Activated naive CD4-positive, alpha-beta T cell treated with anti-CD3 and anti-CD28 coated beads, Interleukin-2, amount 10 ng/mL, durations not matched to agents 7 days and 5 days (primary cell): ENCODE results near the gene PUM1.
"Not testable (repeated sequence)": the region's sequence is repeated elsewhere in the genome, so short reads cannot be mapped to it uniquely, and the experiment has no call there.

ENCODE experiments used
- CTCF ChIA-PET: fragments of 350-600 bp; sonication (Branson Sonifier 250); formaldehyde crosslinking; loops from one replicate; lab custom pipeline; 2021; ENCODE audit warnings: antibody characterized with exemption; lab: Charles Lee
- DNase-seq: peaks from one replicate; pipeline ENCODE4 v3.0.0-alpha.2; 2020
- H3K27ac Mint-ChIP-seq: one replicate; pipeline ENCODE4 v1.8.0; 2021; ENCODE audit warnings: mild to moderate bottlenecking, moderate library complexity, mixed read lengths
- H3K27me3 Mint-ChIP-seq: one replicate; pipeline ENCODE4 v1.8.0; 2021; ENCODE audit warnings: mild to moderate bottlenecking, mixed read lengths
- H3K36me3 Mint-ChIP-seq: one replicate; pipeline ENCODE4 v1.8.0; 2021; ENCODE audit warnings: mixed read lengths
- H3K4me1 Mint-ChIP-seq: one replicate; pipeline ENCODE4 v1.8.0; 2021; ENCODE audit warnings: mixed read lengths
- H3K4me3 Mint-ChIP-seq: one replicate; pipeline ENCODE4 v1.8.0; 2021; ENCODE audit warnings: mild to moderate bottlenecking, moderate library complexity, mixed read lengths
- H3K9me3 Mint-ChIP-seq: one replicate; pipeline ENCODE4 v1.8.0; 2021; ENCODE audit warnings: mixed read lengths

Gene PUM1

DNA sequence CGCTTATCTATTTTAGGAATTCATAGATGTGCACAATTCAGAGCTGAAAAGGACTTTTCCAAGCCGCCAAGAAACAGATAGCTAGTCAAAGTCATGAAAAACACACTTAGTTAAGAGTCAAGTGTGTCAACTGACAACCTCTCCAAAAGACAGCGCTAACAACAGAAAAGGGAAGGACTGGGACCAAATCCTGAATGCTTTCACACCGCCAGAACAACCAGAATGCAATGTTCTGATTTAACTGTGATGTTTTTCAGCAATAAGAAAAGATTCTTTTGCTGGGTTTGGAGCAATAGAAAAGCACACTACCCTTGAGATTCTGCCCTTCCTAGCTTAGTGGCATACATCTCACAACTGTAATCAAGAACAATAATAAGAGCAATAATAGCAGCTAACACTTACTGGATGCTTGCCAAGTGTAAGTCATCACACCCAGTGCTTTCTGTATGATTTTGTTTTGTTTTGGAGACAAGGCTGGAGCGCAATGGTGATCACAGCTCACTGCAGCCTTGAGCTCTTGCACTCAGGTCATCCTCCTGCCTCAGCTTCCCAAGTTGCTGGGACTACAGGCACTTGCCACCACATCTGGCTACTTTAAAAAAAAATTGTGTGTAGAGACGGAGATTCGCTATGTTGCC is 123.1 kb downstream of the PUM1 start:
- H3K27ac Mint-ChIP-seq, result no peak overlapping the region
- H3K4me1 Mint-ChIP-seq, result no peaks in the 10 kb centered on the region
- H3K36me3 Mint-ChIP-seq, result peaks cover 53% of the 10 kb centered on the region
- H3K27me3 Mint-ChIP-seq, result no peaks in the 10 kb centered on the region
- no peaks in the 10 kb centered on the region for H3K9me3 Mint-ChIP-seq
- DNase-seq, result no peak
- no peak overlapping the region for H3K4me3 Mint-ChIP-seq
- CTCF ChIA-PET, result interaction anchor here (0.9 to 1.3 kb wide), 2 partner anchors 141 to 220 kb away, joined by 3 to 5 read pairs; no protein-coding TSS in a partner anchor

DNA sequence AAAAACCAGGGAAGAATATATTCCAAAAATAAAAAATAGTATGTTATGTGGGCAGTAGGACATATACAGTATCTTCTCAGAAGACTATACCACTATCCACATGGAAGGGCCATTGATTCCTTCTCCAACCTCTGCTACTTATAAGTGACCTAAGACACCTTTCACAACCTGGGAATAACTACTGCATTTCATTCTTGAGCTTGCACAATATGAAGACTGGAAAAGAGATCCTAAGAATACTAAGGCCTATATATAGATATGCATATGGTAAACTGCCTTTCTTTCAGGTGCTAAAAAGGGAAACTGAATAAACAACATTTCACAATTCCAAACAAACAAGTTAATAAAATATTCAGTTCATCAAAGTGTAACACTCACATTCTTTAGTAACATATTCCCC is 125.0 kb downstream of the PUM1 start:
- Mint-ChIP-seq H3K36me3 (peaks cover 60% of the 10 kb centered on the region), H3K27ac (no peak overlapping the region), H3K4me1 (no peaks in the 10 kb centered on the region), H3K4me3 (no peak overlapping the region), H3K9me3 (no peaks in the 10 kb centered on the region), H3K27me3 (no peaks in the 10 kb centered on the region)
- CTCF ChIA-PET, result no interaction called here
- DNase-seq, result no peak

DNA sequence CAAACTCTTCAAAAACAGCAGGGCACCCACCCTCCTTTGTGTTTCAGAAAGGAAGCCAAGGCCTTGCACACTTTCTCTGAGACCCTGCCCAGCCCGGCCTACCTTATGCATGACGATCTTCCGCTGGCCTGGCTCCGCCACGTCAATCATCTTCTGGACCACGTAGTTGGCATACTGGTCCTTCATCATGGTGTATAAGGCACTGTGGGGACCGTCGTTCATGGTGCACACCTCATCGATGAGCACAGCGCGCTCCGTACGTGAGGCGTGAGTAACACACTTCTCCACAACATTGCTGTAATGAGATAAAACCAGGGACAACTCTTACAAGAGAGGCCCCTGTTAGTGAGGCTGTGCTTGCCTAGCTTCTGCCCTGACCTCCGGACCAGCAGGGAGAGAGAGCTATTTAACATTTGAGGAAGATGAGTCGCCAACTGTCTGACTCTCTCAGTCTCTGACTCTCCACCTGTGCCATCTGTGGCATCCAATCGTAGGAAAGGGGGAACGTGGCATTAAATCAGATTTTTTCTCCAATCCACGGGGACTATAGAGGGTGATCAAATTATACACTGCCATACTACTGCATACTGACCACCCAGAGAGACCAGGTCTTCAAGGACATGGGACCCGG is 128.9 kb downstream of the PUM1 start:
- H3K27ac Mint-ChIP-seq, result no peak overlapping the region

DNA sequence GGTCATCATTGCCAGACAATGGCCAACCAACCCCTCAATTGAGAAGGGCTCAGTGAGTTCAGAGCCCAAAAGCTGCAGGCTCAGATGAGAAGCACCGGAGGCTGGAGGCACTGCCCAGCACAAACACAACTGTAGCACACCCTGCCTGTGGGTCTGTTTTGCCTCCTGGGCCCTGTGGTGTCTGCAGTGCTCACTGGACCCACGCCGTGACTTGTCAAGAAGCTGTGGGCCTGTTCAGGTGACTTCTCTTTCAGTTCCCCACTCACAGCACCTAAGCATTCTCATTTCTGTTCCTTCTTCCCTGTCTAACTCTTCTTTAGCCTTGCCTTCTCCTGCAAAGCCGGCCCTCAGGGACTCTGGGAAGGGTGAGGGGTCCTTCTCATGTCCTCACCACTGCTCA is 129.8 kb downstream of the PUM1 start:
- DNase-seq, H3K9me3 Mint-ChIP-seq, H3K27ac Mint-ChIP-seq, H3K4me1 Mint-ChIP-seq, H3K4me3 Mint-ChIP-seq, CTCF ChIA-PET, H3K27me3 Mint-ChIP-seq: not testable (repeated sequence)
- H3K36me3 Mint-ChIP-seq, result peaks cover 49% of the 10 kb centered on the region

More for the DNA sequence above, 128.9 kb downstream of the PUM1 start:
- DNase-seq, result no peak
- Mint-ChIP-seq H3K4me1 (no peaks in the 10 kb centered on the region), H3K4me3 (no peak overlapping the region), H3K9me3 (no peaks in the 10 kb centered on the region), H3K27me3 (no peaks in the 10 kb centered on the region), H3K36me3 (peaks cover 55% of the 10 kb centered on the region)
- CTCF ChIA-PET, result interaction anchor here (0.7 kb wide), 1 partner anchor 619 kb away, joined by 3 read pairs; no protein-coding TSS in a partner anchor

DNA sequence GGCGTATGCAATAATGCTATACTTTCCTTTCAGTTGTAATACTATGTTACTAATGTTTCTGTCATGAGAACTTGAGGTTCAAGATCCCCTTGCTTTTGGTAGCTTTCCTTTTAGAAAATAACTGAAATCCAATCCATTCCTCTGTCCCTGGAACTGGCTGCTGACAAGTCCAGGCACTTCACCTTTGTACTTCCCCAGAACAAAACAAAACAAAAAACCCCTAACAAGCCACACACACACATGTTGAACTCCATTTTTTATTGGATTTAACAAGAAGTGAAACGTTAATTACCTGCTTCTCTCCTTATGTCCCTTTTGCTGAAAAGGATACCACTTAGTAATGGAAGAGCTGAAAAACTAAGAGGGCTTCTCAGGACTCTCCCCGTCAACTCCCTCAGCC is 130.9 kb downstream of the PUM1 start:
- Mint-ChIP-seq H3K9me3 (no peaks in the 10 kb centered on the region), H3K27me3 (no peaks in the 10 kb centered on the region), H3K4me1 (no peaks in the 10 kb centered on the region), H3K27ac (no peak overlapping the region), H3K36me3 (peaks cover 41% of the 10 kb centered on the region), H3K4me3 (no peak overlapping the region)
- CTCF ChIA-PET, result interaction anchor here (1.4 to 1.5 kb wide), 2 partner anchors 23 to 132 kb away, joined by 4 to 6 read pairs; no protein-coding TSS in a partner anchor
- DNase-seq, result no peak

DNA sequence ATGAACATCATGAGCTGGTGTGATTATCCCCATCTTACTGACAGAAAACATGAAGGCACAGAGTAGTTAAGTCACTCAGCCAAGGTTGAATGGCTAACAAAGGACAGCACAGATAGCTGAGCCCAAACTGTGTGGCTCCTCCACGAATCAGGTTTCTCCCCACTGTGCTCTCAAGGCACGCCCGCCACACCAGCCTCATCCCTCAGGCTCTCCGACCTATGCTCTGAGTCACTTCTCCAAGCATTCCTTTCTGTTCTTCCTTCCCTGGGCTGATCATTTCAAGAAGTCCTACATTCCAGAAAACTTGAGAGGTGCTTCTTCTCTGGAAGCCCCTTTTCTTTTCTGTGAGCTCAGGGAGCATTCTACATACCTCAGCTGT is 131.7 kb downstream of the PUM1 start:
- Mint-ChIP-seq H3K36me3 (peaks cover 36% of the 10 kb centered on the region), H3K4me1 (no peaks in the 10 kb centered on the region), H3K9me3 (no peaks in the 10 kb centered on the region), H3K4me3 (no peak overlapping the region), H3K27me3 (no peaks in the 10 kb centered on the region), H3K27ac (peak overlapping the region; percentile 9)
- DNase-seq, result no peak
- CTCF ChIA-PET, result interaction anchor here (1.3 to 1.5 kb wide), 3 partner anchors 22 to 133 kb away, joined by 4 to 6 read pairs (median 4); no protein-coding TSS in a partner anchor

DNA sequence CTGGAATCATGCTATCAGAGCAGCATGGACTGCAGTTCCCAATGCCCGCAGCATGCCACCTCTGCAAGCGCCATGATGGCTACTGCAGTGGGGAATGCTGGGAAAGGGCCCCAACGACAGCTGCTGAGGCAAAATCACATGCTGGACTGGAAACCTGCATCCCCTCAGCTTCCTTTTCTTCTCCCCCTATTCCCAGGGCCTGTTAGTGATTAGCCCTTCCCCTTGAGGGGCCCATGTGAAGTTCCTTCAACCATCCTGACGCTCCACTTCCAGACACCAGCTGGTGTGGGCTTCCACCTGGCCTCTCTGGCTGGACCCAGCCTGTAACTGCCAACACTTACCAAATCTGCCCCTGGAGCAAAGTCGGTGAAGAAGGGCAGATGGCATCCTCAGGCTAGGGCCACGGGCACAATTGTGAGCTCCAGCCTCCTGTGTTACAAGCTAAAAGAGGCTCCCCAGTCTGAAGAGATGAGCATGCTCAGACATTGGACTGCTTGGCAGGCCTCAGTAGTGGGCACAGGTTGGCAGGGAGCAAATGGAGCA is 134.8 kb downstream of the PUM1 start:
- Mint-ChIP-seq H3K27me3 (no peaks in the 10 kb centered on the region), H3K9me3 (no peaks in the 10 kb centered on the region), H3K4me1 (no peaks in the 10 kb centered on the region), H3K4me3 (no peak overlapping the region), H3K27ac (peak overlapping the region; percentile 29), H3K36me3 (peaks cover 26% of the 10 kb centered on the region)
- DNase-seq, result no peak
- CTCF ChIA-PET, result interaction anchor here (0.9 to 1.3 kb wide), 3 partner anchors 17 to 212 kb away, joined by 3 to 4 read pairs (median 3); no protein-coding TSS in a partner anchor

DNA sequence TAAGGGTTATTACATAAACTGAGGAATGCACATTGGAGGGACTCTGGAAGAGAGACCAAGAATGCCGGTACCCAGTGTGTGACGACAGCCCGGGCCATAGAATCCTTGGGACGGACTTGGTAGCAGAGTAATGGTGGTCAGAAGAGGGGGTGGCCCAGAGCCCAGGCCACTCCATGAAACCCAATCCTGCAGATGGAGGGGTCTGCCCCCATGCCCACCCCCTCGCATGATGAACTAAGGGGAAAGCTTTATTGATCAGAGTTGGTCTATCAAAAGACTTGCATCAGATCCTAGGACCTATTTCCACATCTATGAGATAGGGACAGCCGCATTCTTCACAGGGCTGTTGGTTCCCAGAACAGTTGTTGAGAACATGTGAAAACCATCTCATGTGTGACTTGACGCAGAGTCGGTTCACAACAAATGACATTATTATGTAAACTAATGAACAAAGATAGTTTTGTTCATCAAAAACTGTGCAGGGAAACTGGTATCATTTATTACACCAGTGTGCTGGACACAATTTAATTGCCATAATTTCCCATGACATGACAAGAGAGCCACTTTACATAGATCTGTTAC is 135.5 kb downstream of the PUM1 start:
- no peaks in the 10 kb centered on the region for H3K9me3 Mint-ChIP-seq
- H3K4me3 Mint-ChIP-seq, result no peak overlapping the region
- no peak for DNase-seq
- no peaks in the 10 kb centered on the region for H3K27me3 Mint-ChIP-seq
- no peak overlapping the region for H3K27ac Mint-ChIP-seq
- peaks cover 21% of the 10 kb centered on the region for H3K36me3 Mint-ChIP-seq
- CTCF ChIA-PET, result interaction anchor here (0.6 to 5.7 kb wide), 4 partner anchors 20 to 211 kb away, joined by 3 to 61 read pairs (median 8); no protein-coding TSS in a partner anchor
- no peaks in the 10 kb centered on the region for H3K4me1 Mint-ChIP-seq

DNA sequence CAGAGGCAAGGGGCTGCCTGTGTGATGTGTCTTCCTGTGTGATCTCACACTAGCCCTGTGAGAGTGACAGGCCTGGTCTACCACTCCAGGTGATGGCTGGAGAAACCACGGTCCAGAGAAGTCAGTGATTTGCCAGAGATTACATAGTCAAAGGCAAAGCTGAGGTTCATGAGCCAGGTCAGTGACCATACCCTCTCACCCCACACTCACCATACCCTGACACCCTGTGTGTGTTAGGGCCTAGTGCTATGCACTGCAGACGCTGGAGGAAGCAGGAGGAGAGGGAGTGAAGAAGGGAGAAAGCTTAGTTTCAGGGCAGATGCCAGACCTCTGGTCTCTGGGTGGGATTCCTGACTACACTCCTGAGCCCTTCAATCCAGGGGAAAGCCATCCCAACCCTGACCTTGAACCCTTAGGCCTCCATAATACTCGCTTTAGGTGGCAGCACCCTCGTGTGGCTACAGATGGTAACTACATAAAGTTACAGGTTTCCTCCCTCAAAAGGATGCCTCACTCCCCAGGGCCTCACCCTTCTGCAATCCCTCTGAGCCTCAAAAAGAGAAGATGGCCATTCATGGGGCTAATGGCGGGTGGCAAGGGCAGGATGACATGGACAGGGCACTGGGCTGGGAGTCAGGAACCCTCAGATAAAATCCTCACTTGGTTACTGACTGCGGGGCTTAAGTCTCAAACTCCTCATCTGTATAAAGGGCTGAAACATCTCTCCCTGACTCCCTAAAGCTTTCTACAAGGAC is 136.2 kb downstream of the PUM1 start:
- Mint-ChIP-seq H3K27ac (no peak overlapping the region), H3K4me3 (no peak overlapping the region)

DNA sequence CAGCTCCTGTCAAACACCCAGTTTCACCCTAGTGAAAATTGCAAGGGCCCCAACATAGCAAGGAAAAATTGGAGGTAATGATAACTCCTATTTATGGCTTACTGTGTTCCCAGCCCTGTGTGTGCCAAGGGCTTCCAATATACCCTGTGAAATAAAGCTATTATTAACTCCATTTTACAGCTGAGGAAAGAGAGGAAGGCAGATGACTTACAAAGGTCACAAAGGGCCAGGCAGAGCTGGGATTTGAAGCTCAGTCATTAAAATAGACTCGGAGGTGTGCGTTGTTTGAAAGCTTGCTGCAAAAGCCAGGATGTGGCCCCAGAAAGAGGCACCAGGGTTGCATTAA is 136.8 kb downstream of the PUM1 start:
- H3K27ac Mint-ChIP-seq, result no peak overlapping the region
- CTCF ChIA-PET, result interaction anchor here (0.7 to 5.7 kb wide), 10 partner anchors 9 to 149 kb away, joined by 3 to 61 read pairs (median 6); no protein-coding TSS in a partner anchor
- no peak overlapping the region for H3K4me3 Mint-ChIP-seq
- DNase-seq, result no peak
- H3K27me3 Mint-ChIP-seq, result peaks cover under 1% of the 10 kb centered on the region
- no peaks in the 10 kb centered on the region for H3K4me1 Mint-ChIP-seq
- no peaks in the 10 kb centered on the region for H3K9me3 Mint-ChIP-seq
- peaks cover 10% of the 10 kb centered on the region for H3K36me3 Mint-ChIP-seq

More for the DNA sequence above, 136.2 kb downstream of the PUM1 start:
- CTCF ChIA-PET, result interaction anchor here (0.6 to 5.7 kb wide), 11 partner anchors 9 to 150 kb away, joined by 3 to 61 read pairs (median 5); no protein-coding TSS in a partner anchor
- H3K4me1 Mint-ChIP-seq, result no peaks in the 10 kb centered on the region
- H3K27me3 Mint-ChIP-seq, result no peaks in the 10 kb centered on the region
- H3K36me3 Mint-ChIP-seq, result peaks cover 14% of the 10 kb centered on the region
- peak; percentile 71 for DNase-seq
- no peaks in the 10 kb centered on the region for H3K9me3 Mint-ChIP-seq

DNA sequence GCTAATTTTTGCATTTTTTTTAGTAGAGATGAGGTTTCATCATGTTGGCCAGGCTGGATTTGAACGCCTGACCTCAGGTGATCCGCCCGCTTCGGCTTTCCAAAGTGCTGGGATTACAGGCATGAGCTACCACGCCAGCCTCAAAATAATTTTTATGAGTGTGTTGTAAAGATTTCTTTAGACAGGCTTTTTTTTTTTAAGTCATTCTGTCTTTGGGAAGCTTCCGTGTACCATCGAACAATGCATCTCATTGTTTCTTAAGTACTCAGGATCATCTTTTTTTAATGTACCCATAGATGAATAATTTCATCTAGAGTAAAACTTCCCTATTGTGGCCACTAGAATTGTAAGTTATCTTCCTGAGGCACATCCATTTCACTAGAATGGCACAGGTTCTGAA is 137.3 kb downstream of the PUM1 start:
- Mint-ChIP-seq H3K27ac (no peak overlapping the region), H3K4me3 (no peak overlapping the region), H3K36me3 (peaks cover 10% of the 10 kb centered on the region), H3K4me1 (no peaks in the 10 kb centered on the region), H3K27me3 (peaks cover 6% of the 10 kb centered on the region), H3K9me3 (no peaks in the 10 kb centered on the region)
- DNase-seq, result no peak
- CTCF ChIA-PET, result interaction anchor here (0.7 to 5.7 kb wide), 9 partner anchors 8 to 149 kb away, joined by 3 to 61 read pairs (median 7); no protein-coding TSS in a partner anchor

DNA sequence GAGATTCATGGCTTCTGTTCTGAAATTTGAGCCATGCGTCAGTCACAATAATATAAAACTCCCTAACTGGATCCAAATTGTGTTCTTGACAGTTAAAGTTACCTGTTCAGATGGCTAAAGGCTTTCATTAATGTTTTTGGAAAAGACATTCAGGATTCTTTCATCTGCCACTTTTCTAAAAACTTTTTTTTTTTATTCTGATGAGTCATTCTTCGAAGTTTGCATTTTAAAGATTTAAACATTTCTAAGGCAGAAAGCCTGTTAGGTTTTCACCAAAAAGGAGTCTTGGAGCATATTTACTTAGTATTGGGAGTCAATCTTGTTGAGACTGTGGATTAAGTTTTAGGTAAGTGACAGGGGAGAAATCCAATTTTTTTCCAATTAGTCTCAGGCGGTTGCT is 138.1 kb downstream of the PUM1 start:
- CTCF ChIA-PET, result interaction anchor here (1.7 to 5.7 kb wide), 3 partner anchors 9 to 145 kb away, joined by 8 to 61 read pairs (median 13); no protein-coding TSS in a partner anchor
- Mint-ChIP-seq H3K4me1 (no peaks in the 10 kb centered on the region), H3K27ac (no peak overlapping the region)

DNA sequence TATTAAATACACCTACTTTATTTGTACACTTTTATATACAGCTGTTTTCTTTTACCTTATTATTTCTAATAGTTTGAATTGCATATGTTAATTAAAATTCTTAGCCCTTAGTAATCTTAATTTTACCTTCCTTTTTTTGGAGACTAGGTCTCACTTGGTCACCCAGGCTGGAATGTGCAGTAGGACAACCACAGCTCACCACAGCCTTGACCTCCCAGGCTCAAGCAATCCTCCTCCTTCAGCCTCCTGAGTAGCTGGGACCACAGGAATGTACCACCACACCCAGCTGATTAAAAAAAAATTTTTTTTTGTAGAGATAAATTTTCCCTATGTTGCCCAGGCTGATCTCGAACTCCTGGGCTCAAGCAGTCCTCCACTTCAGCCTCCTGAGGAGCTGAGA is 141.9 kb downstream of the PUM1 start:
- no peak for DNase-seq
- Mint-ChIP-seq H3K9me3 (no peaks in the 10 kb centered on the region), H3K27ac (no peak overlapping the region), H3K4me3 (no peak overlapping the region), H3K27me3 (peaks cover 23% of the 10 kb centered on the region), H3K36me3 (no peaks in the 10 kb centered on the region), H3K4me1 (no peaks in the 10 kb centered on the region)
- CTCF ChIA-PET, result interaction anchor here (0.7 to 1.4 kb wide), 4 partner anchors 11 to 842 kb away, joined by 3 to 4 read pairs (median 3); no protein-coding TSS in a partner anchor

More for the DNA sequence above, 138.1 kb downstream of the PUM1 start:
- Mint-ChIP-seq H3K9me3 (no peaks in the 10 kb centered on the region), H3K36me3 (peaks cover 8% of the 10 kb centered on the region), H3K4me3 (no peak overlapping the region), H3K27me3 (peaks cover 11% of the 10 kb centered on the region)
- DNase-seq, result no peak
